Cardiac fibroblast (primary cell): ENCODE measurements around the gene KLF7.

Experiments used
- DNase-seq, 2 donors: peaks; one replicate each; pipeline versions ENCODE4 v3.0.0 to v3.0.0-alpha.2; 2010; ENCODE audit warnings: low read depth in 2 of 2
- H3K4me3 ChIP-seq, 2 donors: replicated peaks in 1 of 2; 1 replicate in 1 of 2; 2 replicates in 1 of 2; pipeline ENCODE4 v1.5.1; 2011; ENCODE audit warnings: low read depth in 2 of 2, low read length in 2 of 2, mild to moderate bottlenecking in 2 of 2, moderate library complexity in 1 of 2
- CTCF ChIP-seq: IDR thresholded peaks from one replicate; pipeline ENCODE4 v1.5.1; 2011; ENCODE audit warnings: low read depth, mild to moderate bottlenecking, low read length, inconsistent platforms

The KLF7 gene

GRCh38 chr2:207167099-207167923, 1.6 kb upstream of the KLF7 start:
- TF ChIP-seq CTCF, result no peak
- DNase-seq, result peak; percentile 68 to 84

GRCh38 chr2:207166349-207167098, 776 bp upstream of the KLF7 start:
- peak; percentile 90 to 93 for DNase-seq
- peak overlapping the region; percentile 49 to 63 for H3K4me3 ChIP-seq
- no peak for TF ChIP-seq CTCF

More at GRCh38 chr2:207167099-207167923, 1.6 kb upstream of the KLF7 start:
- peak overlapping the region; percentile 49 to 63 for H3K4me3 ChIP-seq

GRCh38 chr2:207166039-207166348, 246 bp upstream of the KLF7 start:
- DNase-seq, result peak; percentile 100
- H3K4me3 ChIP-seq, result peak overlapping the region; percentile 83 to 96
- TF ChIP-seq CTCF, result no peak

GRCh38 chr2:207164006-207164831, 1.5 kb downstream of the KLF7 start:
- TF ChIP-seq CTCF, result no peak
- peak overlapping the region; percentile 83 to 96 for H3K4me3 ChIP-seq
- peak; percentile 72 to 77 for DNase-seq

GRCh38 chr2:207163756-207164005, 2.1 kb downstream of the KLF7 start:
- peak overlapping the region; percentile 83 to 96 for H3K4me3 ChIP-seq
- DNase-seq, result no peak
- no peak for TF ChIP-seq CTCF

- peak overlapping the region; percentile 83 to 96 for H3K4me3 ChIP-seq
- DNase-seq, result peak; percentile 88 to 96
- TF ChIP-seq CTCF, result no peak
These were observed 2.5 kb downstream of the KLF7 start for GRCh38 chr2:207163053-207163755.
